Measurements from ENCODE around the gene TBC1D23. TPM values are rescaled to one million over a fixed set of nuclear protein-coding genes. Genes with fewer than 3 reads are reported as not detected.
A peak's percentile ranks its signal among the peaks of the same experiment; 100 is the strongest.

Gene TBC1D23
- total and polyA plus RNA-seq, 9 of the 15 experiments (the other 6 are each of a cell fraction or from before 2014, with no cell fraction given): 23.4 to 85.8 (median 43.7) TPM

- TF ChIP-seq ATF6 (CRISPR knock-in tag; IDR thresholded peaks at IDR 0.05) (no peak), CBFB (CRISPR knock-in tag; IDR thresholded peaks at IDR 0.05) (0 out of 2 replicates have a peak, but pooled peaks have one; percentile 35), TAF15 (IDR thresholded peaks at IDR 0.05; ENCODE audit: low read depth, low read length) (no peak), NFIX (CRISPR knock-in tag; IDR thresholded peaks at IDR 0.05; ENCODE audit: low read depth) (no peak), NR2C2 (CRISPR knock-in tag; IDR thresholded peaks at IDR 0.05) (no peak), NR2C2 (tag; IDR thresholded peaks at IDR 0.05) (peak; percentile 92; the same call in 1 of the 2 replicates), OTX1 (CRISPR knock-in tag; IDR thresholded peaks at IDR 0.05) (0 out of 2 replicates have a peak, but pooled peaks have one; percentile 60), ZFX (CRISPR knock-in tag; IDR thresholded peaks at IDR 0.05) (peak; percentile 92), POLR2A (conservative IDR thresholded peaks at IDR 0.05) (peak; percentile 80), POLR2AphosphoS5 (IDR thresholded peaks at IDR 0.05; ENCODE audit: control insufficient read depth, insufficient read depth, low read depth, low read length) (peak; percentile 63), ETS1 (conservative IDR thresholded peaks at IDR 0.05; ENCODE audit: control insufficient read depth, low read depth, low read length) (peak; percentile 76; the same call in 1 of the 2 replicates), ZNF316 (IDR thresholded peaks at IDR 0.05) (peak; percentile 25; the same call in 1 of the 2 replicates), MEIS2 (IDR thresholded peaks at IDR 0.05; ENCODE audit: partially characterized antibody) (peak; percentile 29), CBX8 (IDR thresholded peaks at IDR 0.05; ENCODE audit: borderline replicate concordance, extremely low read depth, low read depth, low read length, poor library complexity, severe bottlenecking) (no peak), TBL1XR1 (IDR thresholded peaks at IDR 0.05; ENCODE audit: low read length in 2 of 2) (peak in 1 of 2 experiments; percentile 55; a peak in 1 of 4 replicates), POLR2H (tag; IDR thresholded peaks at IDR 0.05; ENCODE audit: low read depth) (peak; percentile 43), ZNF57 (CRISPR knock-in tag; IDR thresholded peaks at IDR 0.05) (0 out of 2 replicates have a peak, but pooled peaks have one; percentile 23), FOXK2 (conservative IDR thresholded peaks at IDR 0.05 in 1 of 2, IDR thresholded peaks at IDR 0.05 in 1 of 2; ENCODE audit: low read depth in 2 of 2) (peak; percentile 97 to 99), CXXC5 (CRISPR knock-in tag; IDR thresholded peaks at IDR 0.05) (peak; percentile 74)
- TF ChIP-seq, protein P1, sequence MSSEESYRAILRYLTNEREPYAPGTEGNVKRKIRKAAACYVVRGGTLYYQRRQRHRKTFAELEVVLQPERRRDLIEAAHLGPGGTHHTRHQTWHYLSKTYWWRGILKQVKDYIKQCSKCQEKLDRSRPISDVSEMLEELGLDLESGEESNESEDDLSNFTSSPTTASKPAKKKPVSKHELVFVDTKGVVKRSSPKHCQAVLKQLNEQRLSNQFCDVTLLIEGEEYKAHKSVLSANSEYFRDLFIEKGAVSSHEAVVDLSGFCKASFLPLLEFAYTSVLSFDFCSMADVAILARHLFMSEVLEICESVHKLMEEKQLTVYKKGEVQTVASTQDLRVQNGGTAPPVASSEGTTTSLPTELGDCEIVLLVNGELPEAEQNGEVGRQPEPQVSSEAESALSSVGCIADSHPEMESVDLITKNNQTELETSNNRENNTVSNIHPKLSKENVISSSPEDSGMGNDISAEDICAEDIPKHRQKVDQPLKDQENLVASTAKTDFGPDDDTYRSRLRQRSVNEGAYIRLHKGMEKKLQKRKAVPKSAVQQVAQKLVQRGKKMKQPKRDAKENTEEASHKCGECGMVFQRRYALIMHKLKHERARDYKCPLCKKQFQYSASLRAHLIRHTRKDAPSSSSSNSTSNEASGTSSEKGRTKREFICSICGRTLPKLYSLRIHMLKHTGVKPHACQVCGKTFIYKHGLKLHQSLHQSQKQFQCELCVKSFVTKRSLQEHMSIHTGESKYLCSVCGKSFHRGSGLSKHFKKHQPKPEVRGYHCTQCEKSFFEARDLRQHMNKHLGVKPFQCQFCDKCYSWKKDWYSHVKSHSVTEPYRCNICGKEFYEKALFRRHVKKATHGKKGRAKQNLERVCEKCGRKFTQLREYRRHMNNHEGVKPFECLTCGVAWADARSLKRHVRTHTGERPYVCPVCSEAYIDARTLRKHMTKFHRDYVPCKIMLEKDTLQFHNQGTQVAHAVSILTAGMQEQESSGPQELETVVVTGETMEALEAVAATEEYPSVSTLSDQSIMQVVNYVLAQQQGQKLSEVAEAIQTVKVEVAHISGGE (CRISPR knock-in tag; IDR thresholded peaks at IDR 0.05): peak in 1 of 3 experiments; percentile 84; a peak in 2 of 6 replicates
These were observed at the start of gene TBC1D23 (continued) for GRCh38 chr3:100260685-100261484.

All from K562 (cell line).